Posterior cingulate gyrus (tissue), 11 donors: ENCODE measurements around the gene P4HA1.
"Not testable (repeated sequence)": the region's sequence is repeated elsewhere in the genome, so short reads cannot be mapped to it uniquely, and the experiment has no call there.

Source experiments
- DNase-seq, 10 donors: peaks; one replicate each; pipeline versions ENCODE4 v3.0.0 to v3.0.0-alpha.2; 2020 to 2021; ENCODE audit warnings: mixed read lengths in 3 of 10
- intact Hi-C: fragments of 100-400 bp; cut with DNase I; formaldehyde crosslinking; loops from one replicate; pipeline ENCODE4 v1.15.1; 2023

Gene P4HA1

DNA sequence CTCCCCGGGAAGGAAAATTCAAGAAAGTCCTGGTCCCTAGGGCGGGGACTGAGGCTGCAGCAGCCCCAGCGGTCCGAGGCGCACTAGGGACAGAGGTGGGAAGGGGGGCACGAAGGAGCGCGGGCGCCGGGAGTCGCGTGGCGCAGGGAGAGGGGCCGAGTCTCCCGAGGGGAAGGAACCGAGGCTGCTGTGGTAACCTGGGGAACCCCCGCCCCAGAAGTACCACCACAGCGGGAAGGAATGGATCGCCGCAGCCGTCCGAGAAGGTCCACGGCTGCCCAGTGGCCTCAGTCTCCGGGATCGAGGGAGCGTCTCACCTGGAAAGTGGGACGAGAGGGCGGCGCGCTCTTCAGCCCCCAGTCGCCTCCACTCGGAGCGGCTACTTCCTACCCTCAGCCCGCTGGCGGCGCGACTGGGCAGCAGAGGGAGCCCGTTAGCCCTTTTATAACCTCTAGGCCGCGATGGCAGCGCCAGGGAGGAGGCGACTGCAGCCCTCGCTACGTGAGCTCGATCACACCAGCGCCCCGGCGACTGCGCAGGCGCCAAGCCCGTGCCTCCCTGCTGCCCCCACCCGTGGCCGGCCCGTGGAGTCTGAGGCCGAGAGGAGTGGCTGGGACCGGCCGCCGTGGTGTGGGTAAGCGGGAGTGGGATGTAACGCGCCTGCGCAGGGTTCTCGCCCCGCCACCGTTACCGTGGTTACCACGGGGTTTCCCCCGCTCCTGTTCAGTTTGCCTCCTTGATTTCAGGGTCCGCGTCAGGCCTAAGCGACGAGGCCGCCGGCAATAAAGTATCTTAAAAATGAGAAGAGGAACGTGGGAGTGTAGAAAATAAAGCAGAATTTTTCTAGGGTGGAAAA is at the start of gene P4HA1:
Gene P4HA1 (minus strand): TSS at position 418 of the 856 bp plus-strand sequence. CDS start 21,983 bp downstream, outside the sequence.
- intact Hi-C loops, result loop anchor here (1.0 kb wide), 1 partner anchor 63 kb away; no protein-coding TSS in a partner anchor

GRCh38 chr10:73141603-73142002 is 44.9 kb upstream of the P4HA1 start:
- intact Hi-C loops, result no loop called here
- no peak for DNase-seq

More for the DNA sequence above, at the start of gene P4HA1:
- peak; percentile 98 to 100 (median 99) for DNase-seq

DNA sequence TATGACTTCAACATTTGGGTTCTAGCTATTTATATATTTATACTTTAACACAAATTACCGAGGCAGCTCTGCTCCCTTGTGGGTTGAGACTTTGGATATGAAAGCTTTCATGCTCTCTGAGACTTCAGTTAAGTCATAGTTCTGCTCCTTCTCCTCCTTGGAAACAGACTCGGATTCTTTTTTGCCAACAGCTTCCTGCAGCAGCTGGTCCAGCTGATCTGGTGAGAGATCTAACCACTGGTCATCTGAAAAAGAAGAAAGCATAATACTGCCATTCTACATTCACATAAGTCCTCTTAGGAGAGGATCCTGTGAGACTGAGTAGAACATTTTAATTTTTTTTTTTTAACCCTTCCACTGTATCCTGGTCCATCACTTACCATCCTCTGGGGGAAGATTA is 42.6 kb upstream of the P4HA1 start:
- no peak for DNase-seq
- intact Hi-C loops, result no loop called here

GRCh38 chr10:73136627-73137026 is 40.0 kb upstream of the P4HA1 start:
- intact Hi-C loops, result no loop called here
- no peak for DNase-seq

DNA sequence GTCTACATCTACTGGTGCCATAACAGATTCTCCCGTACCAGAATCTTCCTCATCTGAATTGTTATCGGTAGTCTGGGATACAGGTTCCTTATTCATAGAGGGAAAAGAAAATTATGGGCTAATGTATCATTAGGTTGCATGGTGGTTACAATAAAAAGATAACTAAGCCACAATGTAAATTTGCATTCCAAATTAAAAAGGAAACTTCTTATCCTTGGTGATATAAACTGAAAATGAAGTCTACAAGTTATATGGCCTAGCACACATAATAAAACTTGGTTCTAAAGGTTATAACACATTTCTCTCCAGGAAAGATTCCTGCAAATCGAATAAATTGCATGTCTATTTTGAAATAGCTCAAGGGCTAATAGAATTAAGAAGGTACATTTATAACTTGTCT is 38.1 kb upstream of the P4HA1 start:
- DNase-seq, result no peak
- intact Hi-C loops, result no loop called here

DNA sequence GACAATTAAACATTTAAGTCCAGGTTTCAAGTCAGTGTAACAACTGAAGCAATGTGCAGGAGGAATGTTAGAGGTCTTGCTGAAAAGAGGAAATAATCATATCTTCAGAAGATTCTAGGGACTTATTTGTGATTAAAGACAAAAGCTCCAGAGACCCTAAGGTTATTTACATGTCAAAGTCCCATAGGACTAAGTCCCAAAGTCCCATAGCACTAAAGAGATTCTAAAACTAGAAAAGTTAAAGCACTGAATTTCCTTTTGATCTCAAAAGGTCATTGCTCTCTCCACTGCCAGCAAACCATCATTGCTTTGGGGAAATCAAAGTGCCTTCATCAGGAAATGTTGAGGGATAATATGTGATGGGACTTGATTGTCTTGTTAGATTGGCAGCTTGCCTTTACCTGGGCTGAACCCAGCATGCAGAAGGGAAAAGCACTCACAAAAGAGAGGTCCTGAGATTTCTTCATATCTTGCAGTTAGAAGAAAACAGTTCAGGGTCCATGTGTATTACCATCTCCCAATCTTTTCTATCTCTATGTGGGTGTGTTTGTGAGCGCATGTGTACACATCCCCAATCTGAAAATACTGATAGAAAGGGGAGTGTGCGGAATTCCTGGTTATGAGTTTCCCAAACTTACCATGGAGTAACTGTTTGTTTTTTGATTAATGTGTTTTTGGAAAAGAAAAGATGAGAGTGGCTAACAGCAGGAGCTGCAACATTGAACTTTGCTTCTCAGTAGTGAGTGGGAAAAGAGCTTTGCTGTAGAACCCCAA is 35.4 kb upstream of the P4HA1 start:
- intact Hi-C loops, result no loop called here
- no peak for DNase-seq

DNA sequence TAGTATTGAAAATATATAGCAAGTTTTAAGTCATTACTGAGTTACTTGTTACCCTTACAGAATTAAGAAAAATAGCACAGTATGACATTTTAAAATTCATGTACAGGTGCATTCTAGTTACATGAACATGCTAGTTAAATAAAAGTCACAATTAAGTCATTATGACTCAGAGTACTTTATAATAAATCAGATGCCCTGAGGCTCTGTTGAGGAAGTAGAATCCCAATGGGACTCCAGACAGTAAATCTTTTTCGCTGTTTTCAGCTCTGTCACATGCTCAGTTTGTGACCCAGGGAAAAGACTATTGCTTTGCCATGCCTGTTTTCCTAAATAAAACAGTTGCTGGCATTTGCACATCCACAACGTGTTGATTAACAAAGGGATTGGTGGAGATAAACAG is 34.6 kb upstream of the P4HA1 start:
- no peak for DNase-seq
- intact Hi-C loops, result no loop called here

- intact Hi-C loops, result no loop called here
Measured at GRCh38 chr10:73126343-73126742, 29.7 kb upstream of the P4HA1 start.

GRCh38 chr10:73119952-73120351 is 23.3 kb upstream of the P4HA1 start:
- DNase-seq, result no peak
- intact Hi-C loops, result no loop called here

More at GRCh38 chr10:73126343-73126742, 29.7 kb upstream of the P4HA1 start:
- no peak for DNase-seq

- intact Hi-C loops, result no loop called here
- DNase-seq, result no peak
Measured at GRCh38 chr10:73119457-73119856, 22.8 kb upstream of the P4HA1 start.

DNA sequence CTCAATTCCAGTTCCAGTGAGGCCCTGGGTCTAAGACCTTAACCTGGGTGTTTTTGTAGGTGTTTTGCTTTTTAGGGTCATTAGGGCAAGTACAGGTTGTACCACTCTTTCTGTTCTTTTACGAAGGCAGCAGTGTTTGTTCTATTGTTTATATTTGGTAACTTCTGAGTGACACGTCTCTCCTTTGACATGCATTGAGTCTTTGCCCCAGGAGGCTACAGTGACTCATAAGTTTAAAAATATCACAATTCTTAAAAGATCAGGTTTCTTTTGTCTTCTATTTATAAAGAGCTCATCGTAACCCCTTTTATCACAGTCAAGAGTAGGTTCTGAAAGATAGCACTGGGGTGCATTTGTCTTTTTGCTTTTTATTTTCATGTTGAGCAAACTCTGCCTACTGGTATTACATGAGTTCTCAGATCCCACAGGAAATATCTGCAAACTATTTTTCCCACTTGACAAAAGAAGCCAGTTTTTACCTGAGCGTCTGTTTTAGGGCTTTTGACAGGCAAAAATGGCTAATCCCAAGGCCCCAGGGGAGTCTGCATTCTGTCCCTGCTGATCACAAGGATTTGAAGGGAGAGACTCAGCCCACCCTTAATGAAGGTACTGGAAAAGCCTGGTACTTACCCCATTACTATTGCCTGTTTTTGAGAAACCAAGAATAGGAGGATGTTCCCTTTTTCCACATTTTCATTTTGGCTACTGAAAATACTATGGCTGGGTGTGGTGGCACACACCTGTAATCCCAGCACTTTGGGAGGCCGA is 21.5 kb upstream of the P4HA1 start:
- intact Hi-C loops, result no loop called here
- DNase-seq, result no peak

- no peak for DNase-seq
- intact Hi-C loops, result no loop called here
Measured at GRCh38 chr10:73116017-73116416, 19.4 kb upstream of the P4HA1 start.

DNA sequence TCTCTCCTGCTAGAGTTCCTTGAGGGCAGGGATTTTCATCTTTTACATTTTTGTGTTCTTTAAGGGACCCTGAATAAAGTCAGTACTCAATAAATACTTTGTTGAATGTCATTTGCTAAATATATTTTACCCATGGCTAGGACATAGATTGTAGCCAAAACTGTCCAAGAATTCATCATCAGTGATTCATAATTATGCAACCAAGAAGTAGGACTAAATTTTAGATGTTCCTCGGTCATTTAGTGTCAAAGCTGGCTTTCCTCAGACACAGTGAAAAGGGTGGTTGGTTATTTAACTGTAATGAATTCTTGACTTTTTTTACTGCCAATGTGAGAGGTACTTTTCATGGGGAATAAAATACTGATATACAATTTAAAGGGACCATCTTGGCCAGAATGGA is 16.9 kb upstream of the P4HA1 start:
- DNase-seq, result no peak
- intact Hi-C loops, result no loop called here

DNA sequence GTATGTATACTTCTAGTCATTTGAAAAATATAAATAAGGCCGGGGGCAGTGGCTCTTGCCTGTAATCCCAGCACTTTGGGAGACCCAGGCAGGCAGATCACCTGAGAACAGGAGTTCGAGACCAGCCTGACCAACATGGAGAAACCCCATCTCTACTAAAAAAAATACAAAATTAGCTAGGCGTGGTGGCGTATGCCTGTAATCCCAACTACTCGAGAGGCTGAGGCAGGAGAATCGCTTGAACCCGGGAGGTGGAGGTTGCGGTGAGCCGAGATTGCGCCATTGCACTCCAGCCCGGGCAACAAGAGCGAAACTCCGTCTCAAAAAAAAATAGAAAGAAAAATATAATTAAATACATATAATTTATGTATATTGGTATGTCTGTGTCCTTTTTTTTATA is 15.4 kb upstream of the P4HA1 start:
- intact Hi-C loops, DNase-seq: not testable (repeated sequence)

DNA sequence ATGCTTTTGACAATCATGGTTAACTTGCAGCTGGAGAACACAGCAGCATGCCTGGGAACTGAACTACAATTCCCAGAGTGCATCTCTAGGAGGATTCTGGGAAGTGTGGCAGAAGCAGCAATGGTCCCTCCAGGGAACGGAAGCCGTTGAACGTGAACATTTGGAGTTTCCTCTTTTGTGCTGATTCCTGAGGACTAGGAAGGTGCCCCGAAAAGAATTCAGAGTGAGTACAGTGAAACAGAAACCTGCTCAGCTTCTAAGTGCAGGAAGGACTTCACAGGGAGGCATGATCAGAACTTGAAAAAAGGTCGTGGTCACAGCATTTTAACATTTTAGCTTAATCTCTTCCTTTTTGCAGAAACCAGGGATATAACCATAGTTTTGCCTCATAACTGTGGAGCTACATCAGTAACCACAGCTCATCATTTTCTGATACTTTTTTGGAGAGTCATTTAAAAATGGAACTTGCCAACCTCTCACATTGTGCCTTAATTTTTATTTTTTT is 13.7 kb upstream of the P4HA1 start, which contains the start of gene NUDT13:
Gene NUDT13 (plus strand): TSS at position 111 of the 505 bp plus-strand sequence. CDS start 3,911 bp downstream, outside the sequence.
- intact Hi-C loops, result no loop called here
- peak in 9 of 10 donors; percentile 34 to 95 (median 70) for DNase-seq

- intact Hi-C loops, DNase-seq: not testable (repeated sequence)
Measured at GRCh38 chr10:73109248-73109652, 12.6 kb upstream of the P4HA1 start.

DNA sequence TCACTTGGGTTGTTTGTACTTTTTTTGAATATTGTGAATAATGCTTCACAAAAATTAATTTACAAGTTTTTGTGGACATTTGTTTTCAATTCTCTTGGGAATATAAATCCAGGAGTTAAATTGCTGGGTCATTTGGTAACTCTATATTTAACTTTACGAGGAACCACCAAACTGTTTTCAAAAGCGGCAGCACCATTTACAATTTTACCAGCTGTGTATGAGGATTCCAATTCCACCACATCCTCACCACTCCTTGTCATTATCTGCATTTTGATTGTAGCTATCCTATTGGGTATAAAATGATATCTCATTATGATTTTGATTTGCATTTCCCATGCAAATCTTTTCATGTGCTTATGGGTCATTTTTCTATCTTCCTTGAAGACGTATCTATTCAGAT is 9.6 kb upstream of the P4HA1 start:
- DNase-seq, result no peak
- intact Hi-C loops, result no loop called here

DNA sequence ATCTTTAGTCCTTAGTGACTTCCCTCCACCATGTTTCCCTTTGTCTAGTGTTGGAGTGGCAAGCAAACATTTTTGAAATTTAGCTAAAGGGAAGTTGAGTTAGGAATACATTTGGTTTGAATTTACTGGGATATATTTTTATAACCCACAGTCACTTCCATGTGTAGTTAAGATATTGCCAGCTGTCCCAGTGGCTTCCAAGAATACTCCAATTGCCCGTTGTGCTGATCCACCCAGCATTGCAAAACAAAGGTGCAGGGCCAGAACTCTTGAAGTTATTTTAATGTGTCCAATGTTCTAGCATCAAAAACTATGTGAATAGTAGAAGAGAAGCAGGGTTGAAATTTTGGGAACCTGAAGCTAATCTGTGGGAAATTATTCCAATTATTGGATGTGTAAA is 2.5 kb upstream of the P4HA1 start:
- intact Hi-C loops, result no loop called here
- no peak for DNase-seq

- intact Hi-C loops, result loop anchor here (1.0 kb wide), 1 partner anchor 62 kb away; no protein-coding TSS in a partner anchor
- DNase-seq, result no peak
Measured at GRCh38 chr10:73097305-73097670, 622 bp upstream of the P4HA1 start.

DNA sequence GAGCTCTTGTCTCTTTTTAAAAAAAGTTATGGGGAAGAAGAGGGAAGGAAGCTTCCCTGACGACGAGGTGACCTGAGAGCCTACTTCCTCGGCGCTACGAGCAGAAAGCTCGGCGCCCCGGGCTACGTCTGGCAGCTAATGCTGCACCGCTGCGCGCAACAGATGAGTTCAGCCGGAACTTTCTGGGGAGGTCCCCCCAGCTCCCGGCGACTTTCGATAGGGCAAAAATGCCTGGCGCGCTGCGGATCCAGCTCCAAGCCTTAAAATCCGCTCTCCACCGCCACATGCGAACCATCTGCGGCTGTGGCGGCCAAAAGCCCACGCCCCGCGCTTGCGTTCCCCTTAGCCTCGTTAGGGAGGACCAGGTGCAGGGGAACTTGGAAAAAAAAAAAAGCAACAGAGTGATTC is 621 bp downstream of the P4HA1 start:
- peak; percentile 39 to 92 (median 54) for DNase-seq
- intact Hi-C loops, result no loop called here
